ENCODE measurements around the gene GARS1.

Gene GARS1

DNA sequence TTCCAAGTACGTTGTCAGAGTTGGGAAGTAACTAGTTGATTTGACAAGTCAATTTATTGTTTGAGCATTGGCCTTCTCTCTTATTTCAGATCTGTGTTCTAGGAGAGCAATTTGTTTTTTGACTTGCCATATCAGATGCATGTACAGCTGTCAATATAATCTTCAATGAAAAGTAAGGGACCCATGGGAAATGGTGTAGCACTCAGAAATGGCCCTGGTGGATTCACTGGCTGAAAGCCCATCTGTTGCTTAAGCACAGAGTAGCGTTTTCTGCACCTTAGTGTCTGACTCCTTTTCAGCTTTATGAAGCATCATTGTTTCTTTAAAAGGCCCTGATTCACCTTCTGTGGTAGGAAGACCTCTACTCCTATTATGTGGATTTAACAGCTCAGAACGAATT is 10.2 kb downstream of the GARS1 start:
- H3K4me3 ChIP-seq (ENCODE audit: low read depth, low read length), result no peak overlapping the region
- TF ChIP-seq, protein P1, sequence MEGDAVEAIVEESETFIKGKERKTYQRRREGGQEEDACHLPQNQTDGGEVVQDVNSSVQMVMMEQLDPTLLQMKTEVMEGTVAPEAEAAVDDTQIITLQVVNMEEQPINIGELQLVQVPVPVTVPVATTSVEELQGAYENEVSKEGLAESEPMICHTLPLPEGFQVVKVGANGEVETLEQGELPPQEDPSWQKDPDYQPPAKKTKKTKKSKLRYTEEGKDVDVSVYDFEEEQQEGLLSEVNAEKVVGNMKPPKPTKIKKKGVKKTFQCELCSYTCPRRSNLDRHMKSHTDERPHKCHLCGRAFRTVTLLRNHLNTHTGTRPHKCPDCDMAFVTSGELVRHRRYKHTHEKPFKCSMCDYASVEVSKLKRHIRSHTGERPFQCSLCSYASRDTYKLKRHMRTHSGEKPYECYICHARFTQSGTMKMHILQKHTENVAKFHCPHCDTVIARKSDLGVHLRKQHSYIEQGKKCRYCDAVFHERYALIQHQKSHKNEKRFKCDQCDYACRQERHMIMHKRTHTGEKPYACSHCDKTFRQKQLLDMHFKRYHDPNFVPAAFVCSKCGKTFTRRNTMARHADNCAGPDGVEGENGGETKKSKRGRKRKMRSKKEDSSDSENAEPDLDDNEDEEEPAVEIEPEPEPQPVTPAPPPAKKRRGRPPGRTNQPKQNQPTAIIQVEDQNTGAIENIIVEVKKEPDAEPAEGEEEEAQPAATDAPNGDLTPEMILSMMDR (conservative IDR thresholded peaks at IDR 0.05; ENCODE audit: low read depth, low read length), result no peak
- no peak for DNase-seq (ENCODE audit: low read depth)

DNA sequence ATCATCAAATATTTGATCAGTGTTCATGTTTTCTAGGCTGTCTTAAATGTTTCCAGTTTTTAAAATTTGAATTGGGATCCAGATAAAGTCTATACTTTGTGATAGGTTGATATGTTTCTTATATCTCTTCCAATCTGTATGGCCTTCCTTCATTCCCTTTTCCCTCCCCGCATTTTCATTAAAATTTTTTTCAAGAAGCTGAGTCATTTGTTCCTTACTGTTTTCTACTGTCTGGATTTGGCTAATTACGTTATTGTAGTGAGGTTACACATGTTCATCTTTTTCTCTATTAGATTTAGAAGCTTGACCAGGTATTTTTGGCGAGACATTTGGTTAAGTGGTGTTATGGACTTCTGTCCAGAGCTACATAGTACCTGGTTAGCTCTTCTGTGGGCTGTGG is 11.2 kb downstream of the GARS1 start:
- DNase-seq (ENCODE audit: low read depth), result no peak
- TF ChIP-seq, protein P1 (conservative IDR thresholded peaks at IDR 0.05; ENCODE audit: low read depth, low read length), result no peak
- no peak overlapping the region for H3K4me3 ChIP-seq (ENCODE audit: low read depth, low read length)

DNA sequence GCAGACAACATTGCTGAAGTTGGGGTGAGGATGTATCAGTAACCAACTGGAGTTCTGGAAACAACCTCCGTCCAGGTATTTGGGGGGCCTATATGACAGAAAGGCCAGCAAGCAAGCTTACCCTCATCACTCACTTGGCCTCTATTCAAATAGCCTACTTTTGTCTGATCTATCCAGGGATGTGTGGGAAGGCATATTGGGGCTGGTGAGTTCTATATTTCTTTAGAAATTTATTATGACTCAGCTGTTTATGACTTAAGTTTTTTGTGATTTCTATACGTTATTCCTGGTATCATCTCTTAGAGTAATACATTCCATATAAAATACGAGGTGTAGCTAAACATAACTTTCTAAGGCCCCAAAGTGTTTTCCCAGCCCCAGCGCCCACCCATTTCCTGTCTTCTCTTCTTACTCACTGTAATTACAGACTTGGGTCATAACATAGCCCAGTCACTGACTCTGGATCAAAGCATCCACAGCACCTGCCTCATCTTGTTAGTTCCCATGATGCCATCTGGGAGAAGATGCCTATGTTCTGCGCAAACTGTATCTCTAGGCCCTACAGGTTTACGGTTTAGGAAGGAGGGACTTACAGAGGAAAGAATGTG is 18.1 kb downstream of the GARS1 start:
- H3K4me3 ChIP-seq (ENCODE audit: low read depth, low read length), result no peak overlapping the region
- TF ChIP-seq, protein P1 (conservative IDR thresholded peaks at IDR 0.05; ENCODE audit: low read depth, low read length), result no peak
- DNase-seq (ENCODE audit: low read depth), result no peak

DNA sequence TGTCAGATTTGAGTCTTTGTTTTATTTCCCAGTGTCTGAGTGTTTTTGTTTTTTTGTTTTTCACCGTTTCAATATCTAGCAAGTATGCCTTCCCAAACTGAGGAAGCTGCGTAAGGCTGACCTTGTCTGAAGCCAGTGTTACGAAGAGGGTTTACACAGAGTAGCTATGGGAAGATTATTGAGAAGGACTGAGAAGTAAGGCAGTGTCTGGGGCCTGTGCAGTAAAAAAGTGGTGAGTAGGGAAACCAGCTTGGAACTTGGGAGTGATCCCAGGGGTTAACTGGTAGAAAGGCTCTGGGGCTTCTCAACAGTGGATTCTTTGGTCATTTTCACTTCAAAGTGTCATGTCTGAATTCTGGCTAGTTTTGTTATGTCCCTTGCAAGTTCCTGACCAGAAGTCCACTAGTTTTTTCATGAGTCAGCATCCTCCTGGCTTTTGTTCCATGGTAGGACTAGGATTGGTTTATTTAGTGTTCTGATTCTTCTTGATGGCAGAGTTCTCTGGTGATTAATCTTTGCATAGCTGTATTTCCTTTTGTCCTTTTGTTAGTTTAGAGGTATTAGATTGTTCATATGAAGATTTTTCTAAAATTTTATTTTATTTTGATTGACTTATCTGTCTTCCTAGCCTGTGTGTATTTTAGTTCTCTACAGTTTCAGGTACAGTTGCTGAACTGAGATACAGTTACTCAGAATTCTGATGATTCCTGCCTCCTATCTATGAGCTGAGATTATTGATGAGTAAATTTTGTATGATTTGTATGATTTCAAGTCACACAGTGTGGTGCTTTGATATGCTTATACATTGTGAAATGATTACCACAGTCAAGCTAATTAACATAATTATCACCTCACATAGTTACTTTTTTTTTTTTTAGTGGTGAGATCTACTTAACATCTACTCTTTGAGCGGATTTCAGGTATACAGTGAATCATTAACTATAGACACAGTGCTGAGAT is 19.0 kb downstream of the GARS1 start:
- no peak for DNase-seq (ENCODE audit: low read depth)
- TF ChIP-seq, protein P1 (conservative IDR thresholded peaks at IDR 0.05; ENCODE audit: low read depth, low read length), result no peak
- H3K4me3 ChIP-seq (ENCODE audit: low read depth, low read length), result no peak overlapping the region

DNA sequence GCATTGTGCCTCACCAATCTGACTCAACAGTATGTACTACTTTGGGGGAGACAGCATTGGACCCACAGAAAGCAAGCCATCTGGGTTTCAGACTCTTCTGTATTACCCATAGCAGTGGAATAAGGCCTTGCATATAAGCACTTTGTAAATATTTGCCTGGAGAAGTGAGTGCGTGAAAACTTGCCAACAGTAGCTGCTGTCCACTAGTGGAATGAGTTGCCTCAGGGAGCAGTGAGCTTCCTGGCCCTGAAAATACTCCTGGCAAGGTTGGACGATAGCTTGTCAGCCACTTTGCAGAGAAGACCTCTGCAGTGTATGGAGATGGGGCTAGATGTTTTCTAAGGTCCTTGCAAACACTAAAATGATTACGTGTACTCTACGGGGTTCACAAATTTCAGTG is 21.6 kb downstream of the GARS1 start:
- H3K4me3 ChIP-seq (ENCODE audit: low read depth, low read length), result no peak overlapping the region
- DNase-seq (ENCODE audit: low read depth), result no peak
- TF ChIP-seq, protein P1 (conservative IDR thresholded peaks at IDR 0.05; ENCODE audit: low read depth, low read length), result no peak

DNA sequence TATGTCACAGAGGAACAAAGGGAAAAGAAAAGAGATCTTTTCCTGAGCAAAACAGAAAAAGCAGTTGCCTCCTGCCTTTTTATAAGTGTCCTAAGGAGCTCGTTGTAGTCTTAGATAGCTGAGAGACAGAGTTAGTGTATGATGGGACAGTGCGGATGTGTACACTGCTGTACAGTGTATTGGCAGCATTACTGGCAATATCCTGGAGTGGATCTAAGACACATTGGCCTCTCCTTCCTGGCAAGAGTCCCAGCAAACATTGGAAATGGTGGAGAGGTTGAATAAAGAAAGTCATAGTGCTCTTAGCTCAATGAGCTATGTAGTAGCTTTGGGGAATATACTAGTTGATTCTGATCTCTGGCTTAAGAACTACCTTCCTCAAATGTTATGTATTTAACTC is 22.7 kb downstream of the GARS1 start:
- DNase-seq (ENCODE audit: low read depth), result no peak
- TF ChIP-seq, protein P1 (conservative IDR thresholded peaks at IDR 0.05; ENCODE audit: low read depth, low read length), result no peak
- no peak overlapping the region for H3K4me3 ChIP-seq (ENCODE audit: low read depth, low read length)
